ENCODE measurements around the gene TBL1X. TPM values are rescaled to one million over a fixed set of nuclear protein-coding genes. Genes with fewer than 3 reads are reported as not detected.

TBL1X gene
- total RNA-seq, 4 donors from 2014 or later = 32.9 to 42.9 (median 33.4) TPM

- 46 to 50% methylated on average over 1 of the region's 1 CpG for WGBS, 2 donors
Measured at GRCh38 chrX:9770319-9770718, 305.5 kb downstream of the TBL1X start.

GRCh38 chrX:9772943-9773342 lies 308.1 kb downstream of the TBL1X start:
- H3K27ac ChIP-seq = no peak overlapping the region
- H3K27me3 ChIP-seq = no peaks in the 10 kb centered on the region
- DNase-seq = no peak
- H3K9me3 ChIP-seq = no peaks in the 10 kb centered on the region
- H3K36me3 ChIP-seq = no peaks in the 10 kb centered on the region
- H3K4me1 ChIP-seq = no peaks in the 10 kb centered on the region
- H3K4me3 ChIP-seq (replicated peaks in 1 of 3) = no peak overlapping the region
- 86 to 87% methylated on average over 6 of the region's 6 CpGs for WGBS, 2 donors
- TF ChIP-seq POLR2A (IDR thresholded peaks at IDR 0.05) = no peak
- no peak for TF ChIP-seq CTCF (IDR thresholded peaks at IDR 0.05)
- intact Hi-C loops (cut with DNase I) = no loop called here

More at GRCh38 chrX:9770319-9770718, 305.5 kb downstream of the TBL1X start:
- Histone ChIP-seq H3K36me3 (no peaks in the 10 kb centered on the region), H3K27me3 (no peaks in the 10 kb centered on the region), H3K9me3 (no peaks in the 10 kb centered on the region), H3K4me1 (no peaks in the 10 kb centered on the region), H3K27ac (no peak overlapping the region), H3K4me3 (replicated peaks in 1 of 3) (no peak overlapping the region)
- intact Hi-C loops (cut with DNase I) = no loop called here
- DNase-seq = no peak
- no peak for TF ChIP-seq CTCF (IDR thresholded peaks at IDR 0.05)

DNA sequence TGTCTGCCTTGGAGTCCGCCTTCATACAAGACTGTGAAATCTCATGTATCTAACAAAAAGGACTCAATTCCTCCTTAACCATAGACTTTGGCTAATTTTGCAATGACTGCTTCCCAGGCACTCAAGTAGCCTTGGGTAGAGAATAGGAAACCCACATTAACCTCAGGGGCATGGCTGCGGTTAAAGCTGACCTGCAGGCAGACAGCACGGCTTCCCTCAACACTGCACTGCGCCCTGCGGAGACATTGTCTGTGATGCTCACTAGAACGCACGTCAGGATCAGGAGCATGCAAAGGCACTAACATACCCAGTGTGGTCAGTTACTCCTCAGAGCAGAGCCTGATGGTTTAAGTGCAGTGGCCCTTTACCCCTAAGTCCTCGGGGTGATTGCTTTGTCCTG lies 311.1 kb downstream of the TBL1X start:
- Histone ChIP-seq H3K36me3 (no peaks in the 10 kb centered on the region), H3K9me3 (no peaks in the 10 kb centered on the region), H3K4me3 (replicated peaks in 1 of 3) (no peak overlapping the region), H3K4me1 (no peaks in the 10 kb centered on the region), H3K27ac (no peak overlapping the region), H3K27me3 (no peaks in the 10 kb centered on the region)
- 95 to 97% methylated on average over 4 to 6 of the region's 8 CpGs for WGBS, 2 donors
- intact Hi-C loops (cut with DNase I) = no loop called here
- no peak for TF ChIP-seq POLR2A (IDR thresholded peaks at IDR 0.05)
- no peak for TF ChIP-seq CTCF (IDR thresholded peaks at IDR 0.05)
- DNase-seq = no peak

DNA sequence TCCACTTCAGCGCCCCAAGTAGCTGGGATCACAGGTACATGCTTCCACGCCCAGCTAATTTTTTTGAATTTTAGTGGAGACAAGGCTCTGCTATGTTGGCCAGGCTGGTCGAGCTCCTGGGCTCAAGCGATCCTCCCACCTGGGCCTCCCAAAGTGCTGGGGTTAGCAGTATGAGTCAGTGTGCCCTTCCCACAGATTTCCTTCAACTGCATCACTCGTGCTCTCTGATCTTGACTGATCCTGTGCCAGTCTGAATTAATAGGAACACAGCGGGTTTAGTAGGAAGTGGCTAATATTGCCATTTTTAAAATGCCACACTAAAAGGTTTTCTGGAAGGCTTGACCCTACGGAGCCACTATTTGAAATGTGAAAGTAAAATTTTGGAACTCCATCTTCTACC lies 317.1 kb downstream of the TBL1X start:
- Histone ChIP-seq H3K27me3 (no peaks in the 10 kb centered on the region), H3K4me1 (no peaks in the 10 kb centered on the region), H3K36me3 (no peaks in the 10 kb centered on the region), H3K9me3 (no peaks in the 10 kb centered on the region), H3K4me3 (replicated peaks in 1 of 3) (no peak overlapping the region), H3K27ac (no peak overlapping the region)
- intact Hi-C loops (cut with DNase I) = loop anchor here (10.0 kb wide), 1 partner anchor 343 kb away; no protein-coding TSS in a partner anchor
- TF ChIP-seq POLR2A (IDR thresholded peaks at IDR 0.05) (no peak), CTCF (IDR thresholded peaks at IDR 0.05) (no peak)
- WGBS, 2 donors = 73 to 90% methylated on average over 6 to 7 of the region's 7 CpGs
- no peak for DNase-seq

DNA sequence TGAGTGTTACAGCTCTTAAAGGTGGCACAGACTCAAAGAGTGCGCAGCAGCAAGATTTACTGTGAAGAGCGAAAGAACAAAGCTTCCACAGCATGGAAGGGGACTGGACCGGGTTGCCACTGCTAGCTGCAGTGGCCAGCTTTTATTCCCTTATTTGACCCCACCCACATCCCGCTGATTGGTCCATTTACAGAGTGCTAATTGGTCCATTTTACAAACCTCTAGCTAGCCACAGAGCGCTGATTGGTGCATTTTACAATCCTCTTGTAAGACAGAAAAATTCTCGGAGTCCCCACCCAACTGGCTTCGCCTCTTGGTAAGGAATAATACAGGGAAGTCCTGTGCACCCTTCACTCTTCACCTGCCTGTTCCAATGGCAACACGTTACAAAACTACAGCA lies 319.5 kb downstream of the TBL1X start:
- no peaks in the 10 kb centered on the region for H3K27me3 ChIP-seq
- no peak overlapping the region for H3K4me3 ChIP-seq (replicated peaks in 1 of 3)
- H3K9me3 ChIP-seq = no peaks in the 10 kb centered on the region
- WGBS, 2 donors = 85 to 93% methylated on average over 8 of the region's 8 CpGs
- H3K4me1 ChIP-seq = peaks cover 9 to 10% of the 10 kb centered on the region in 2 donors
- no peaks in the 10 kb centered on the region for H3K36me3 ChIP-seq
- intact Hi-C loops (cut with DNase I) = loop anchor here (10.0 kb wide), 1 partner anchor 340 kb away; no protein-coding TSS in a partner anchor
- TF ChIP-seq CTCF (IDR thresholded peaks at IDR 0.05) (no peak), POLR2A (IDR thresholded peaks at IDR 0.05) (no peak)
- no peak overlapping the region for H3K27ac ChIP-seq
- DNase-seq = no peak
